ENCODE measurements around the gene NEURL1B.

Gene NEURL1B

DNA sequence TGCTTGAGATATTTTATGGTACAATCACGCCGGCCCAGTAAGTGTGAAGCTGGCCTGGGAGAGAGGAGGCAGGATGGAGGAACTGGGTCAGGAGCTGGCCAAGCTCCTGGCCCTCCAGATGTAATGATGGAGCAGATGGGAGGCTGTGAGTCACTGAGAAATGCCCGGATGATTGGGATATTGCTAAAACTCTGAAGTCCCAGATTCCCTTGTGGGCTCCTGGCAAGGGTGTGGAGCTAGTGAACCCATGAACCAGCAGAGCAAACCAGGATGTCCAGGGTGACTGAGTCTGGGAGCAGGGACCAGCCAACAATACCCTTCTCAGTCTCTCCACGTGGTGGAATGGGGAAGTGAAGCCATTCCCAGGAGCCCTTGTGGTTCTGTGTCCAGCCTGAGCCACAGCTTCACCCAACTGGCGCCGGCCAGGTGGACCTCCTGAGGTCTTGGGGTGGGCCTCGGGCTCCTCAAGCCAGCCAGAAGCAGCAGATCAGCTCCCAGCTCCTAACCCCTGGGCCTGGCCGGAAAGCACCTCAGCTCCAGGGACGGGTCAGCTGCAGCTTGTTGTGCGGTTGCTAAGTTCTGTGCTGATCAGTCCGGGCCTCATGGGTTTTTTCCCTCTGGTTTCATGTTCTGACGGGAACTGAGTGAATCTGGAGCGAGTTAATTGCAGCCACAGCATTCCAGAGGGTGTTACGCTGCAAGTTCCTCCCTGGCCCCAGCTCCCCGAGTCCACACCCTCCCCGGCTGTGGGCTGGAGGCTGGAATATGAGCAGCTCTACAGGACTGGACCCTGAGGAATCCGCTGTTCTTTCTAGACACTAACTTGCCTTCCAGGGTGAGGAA, 92.3 kb downstream of the NEURL1B start:
- H3K27ac Mint-ChIP-seq, result no peak overlapping the region
- no peaks in the 10 kb centered on the region for H3K27me3 Mint-ChIP-seq
- H3K4me1 Mint-ChIP-seq (ENCODE audit: low read depth), result no peaks in the 10 kb centered on the region
- no peak overlapping the region for H3K4me3 Mint-ChIP-seq
- H3K9me3 Mint-ChIP-seq, result no peaks in the 10 kb centered on the region
- no peaks in the 10 kb centered on the region for H3K36me3 Mint-ChIP-seq (ENCODE audit: low read depth)

DNA sequence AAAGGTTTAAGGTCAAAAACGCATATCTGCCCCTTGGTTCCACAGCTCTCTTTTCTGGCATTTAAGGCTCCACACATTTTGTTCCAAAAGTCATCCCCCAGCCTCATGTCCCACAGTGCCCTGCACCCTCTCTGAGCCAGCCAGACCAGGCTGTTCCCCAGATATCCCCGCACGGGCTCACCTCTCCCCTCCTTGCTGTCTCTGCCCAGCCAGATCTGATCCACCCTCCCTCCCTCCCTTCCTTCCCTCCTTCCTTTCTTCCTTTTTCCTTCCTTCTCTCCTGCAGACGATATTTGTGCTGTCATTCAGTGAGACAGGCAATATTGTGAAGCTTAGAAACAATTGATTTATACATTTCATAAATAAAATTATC, 92.9 kb downstream of the NEURL1B start:
- Mint-ChIP-seq H3K27ac (no peak overlapping the region), H3K4me1 (ENCODE audit: low read depth) (no peaks in the 10 kb centered on the region), H3K4me3 (no peak overlapping the region), H3K36me3 (ENCODE audit: low read depth) (no peaks in the 10 kb centered on the region), H3K27me3 (no peaks in the 10 kb centered on the region), H3K9me3 (no peaks in the 10 kb centered on the region)

DNA sequence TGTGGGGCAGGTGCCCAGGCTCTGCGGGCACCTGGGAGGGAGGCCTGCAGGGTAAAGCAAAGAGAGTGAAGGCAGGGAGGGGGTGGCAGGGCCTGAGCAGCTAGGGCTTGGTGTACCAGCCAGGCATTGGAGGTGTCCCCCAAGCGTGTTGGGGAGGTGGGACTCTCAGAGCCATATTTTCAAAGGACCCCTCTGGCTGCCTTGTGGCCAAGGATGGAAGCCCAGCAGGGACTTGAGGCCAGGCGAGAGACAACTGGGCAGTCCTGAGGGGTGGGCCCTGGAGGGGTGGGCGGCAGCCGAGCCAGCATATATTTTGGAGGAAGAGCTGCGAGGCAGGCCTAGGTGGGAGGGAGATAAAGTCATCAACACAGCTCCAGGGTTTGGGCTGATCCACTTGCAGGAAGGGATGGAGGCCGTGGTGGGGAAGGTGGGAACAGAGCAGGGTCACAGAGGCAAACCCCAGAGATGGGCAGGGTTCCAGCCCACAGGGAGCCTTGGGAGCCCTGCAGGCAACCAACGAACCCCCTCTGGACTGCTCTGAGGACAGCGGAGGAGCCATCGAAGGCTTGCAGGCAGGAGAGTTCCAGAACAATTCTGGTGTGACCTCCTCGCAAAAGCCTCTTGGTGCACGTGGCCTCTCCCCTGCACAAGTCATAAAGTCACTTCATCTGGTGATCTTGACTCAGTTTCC, 94.2 kb downstream of the NEURL1B start:
- Mint-ChIP-seq H3K27me3 (no peaks in the 10 kb centered on the region), H3K9me3 (no peaks in the 10 kb centered on the region), H3K4me3 (no peak overlapping the region), H3K27ac (no peak overlapping the region), H3K4me1 (ENCODE audit: low read depth) (no peaks in the 10 kb centered on the region), H3K36me3 (ENCODE audit: low read depth) (no peaks in the 10 kb centered on the region)

DNA sequence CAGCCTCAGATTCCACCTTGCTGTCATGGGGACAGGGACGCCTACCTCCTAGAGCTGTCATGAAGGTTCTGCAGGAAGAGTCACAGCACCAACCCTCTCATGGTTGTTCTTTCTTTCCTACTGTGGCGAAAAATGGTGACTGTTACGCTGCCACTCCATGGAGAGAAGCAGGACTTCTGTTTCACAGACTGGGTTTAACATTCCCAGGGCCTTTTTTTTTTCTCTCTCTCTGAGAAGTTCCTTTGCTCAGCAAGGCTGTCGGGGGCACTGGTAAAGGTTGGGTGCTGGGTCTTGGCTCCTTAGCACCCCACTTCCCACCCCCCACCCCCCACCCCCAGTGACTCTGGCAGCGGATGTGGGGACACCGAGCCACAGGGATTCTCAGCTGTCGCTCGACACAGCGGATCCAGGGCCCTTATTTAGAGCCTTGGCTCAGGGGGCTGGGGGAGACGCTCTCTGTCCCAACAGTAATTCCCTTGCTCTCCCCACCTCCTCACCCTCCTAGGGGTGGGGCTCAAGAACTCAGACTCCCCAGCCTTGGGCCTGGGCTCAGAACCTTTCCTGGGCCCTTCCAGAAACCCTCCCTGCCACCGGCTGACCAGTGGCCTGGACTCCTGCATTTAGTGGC, 95.6 kb downstream of the NEURL1B start:
- H3K4me1 Mint-ChIP-seq (ENCODE audit: low read depth), result no peaks in the 10 kb centered on the region
- no peaks in the 10 kb centered on the region for H3K36me3 Mint-ChIP-seq (ENCODE audit: low read depth)
- no peak overlapping the region for H3K27ac Mint-ChIP-seq
- no peaks in the 10 kb centered on the region for H3K9me3 Mint-ChIP-seq
- no peaks in the 10 kb centered on the region for H3K27me3 Mint-ChIP-seq
- no peak overlapping the region for H3K4me3 Mint-ChIP-seq

- H3K27ac Mint-ChIP-seq, result no peak overlapping the region
- no peak overlapping the region for H3K4me3 Mint-ChIP-seq
- H3K36me3 Mint-ChIP-seq (ENCODE audit: low read depth), result no peaks in the 10 kb centered on the region
- no peaks in the 10 kb centered on the region for H3K4me1 Mint-ChIP-seq (ENCODE audit: low read depth)
- H3K27me3 Mint-ChIP-seq, result no peaks in the 10 kb centered on the region
- no peaks in the 10 kb centered on the region for H3K9me3 Mint-ChIP-seq
Observed at GRCh38 chr5:172739375-172739774, 98.3 kb downstream of the NEURL1B start.

DNA sequence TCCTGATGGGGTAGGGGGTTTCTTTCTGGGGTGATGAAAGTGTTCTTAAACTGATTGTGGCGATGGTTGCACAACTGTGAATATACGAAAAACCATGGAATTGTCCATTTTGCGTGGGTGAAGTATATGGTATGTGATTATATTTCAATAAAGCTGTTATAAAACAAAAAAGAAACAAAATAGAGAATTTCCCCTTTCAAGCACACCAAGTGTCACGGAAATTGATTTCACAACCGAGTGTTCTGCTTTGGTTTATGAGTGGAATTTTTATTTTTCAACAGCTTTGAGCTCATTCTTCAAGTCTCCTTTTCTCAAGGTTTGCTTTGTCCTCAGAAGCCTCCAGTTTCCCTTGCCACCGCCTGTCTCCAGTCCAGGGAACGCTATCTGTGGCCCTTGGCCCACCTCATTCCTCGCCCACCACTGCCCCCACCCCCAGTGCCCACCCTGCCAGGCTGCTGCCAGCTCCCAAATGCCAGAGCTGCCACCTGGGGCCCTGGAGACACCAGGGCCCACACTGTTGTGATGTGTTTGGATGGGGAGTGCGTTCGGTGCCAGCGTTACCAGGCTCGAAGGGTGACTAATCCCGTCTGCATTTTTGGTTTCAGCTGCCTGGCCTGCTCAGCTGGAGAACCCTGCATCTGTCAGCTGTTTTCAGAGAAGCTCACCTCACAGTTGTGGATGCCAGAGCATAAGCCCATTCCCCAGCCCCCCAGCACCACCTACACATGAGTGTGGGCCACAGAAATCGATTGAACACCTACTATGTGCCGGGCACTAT, 99.6 kb downstream of the NEURL1B start:
- no peaks in the 10 kb centered on the region for H3K36me3 Mint-ChIP-seq (ENCODE audit: low read depth)
- H3K27me3 Mint-ChIP-seq, result no peaks in the 10 kb centered on the region
- no peak overlapping the region for H3K4me3 Mint-ChIP-seq
- no peaks in the 10 kb centered on the region for H3K9me3 Mint-ChIP-seq
- H3K27ac Mint-ChIP-seq, result no peak overlapping the region
- peaks cover 3% of the 10 kb centered on the region for H3K4me1 Mint-ChIP-seq (ENCODE audit: low read depth)
